SK-N-MC (cell line): ENCODE measurements around the gene GPC3.
"Not testable (repeated sequence)": the region's sequence is repeated elsewhere in the genome, so short reads cannot be mapped to it uniquely, and the experiment has no call there.

Source experiments
- EZH2 ChIP-seq: fragments of 200-600 bp; sonication (generic); IDR thresholded peaks from one replicate; pipeline ENCODE4 v1.6.1; 2017; ENCODE audit warnings: antibody characterized with exemption
- FOXP2 ChIP-seq: optimal IDR thresholded peaks from 2 replicates; pipeline ENCODE3; 2011; ENCODE audit warnings: mild to moderate bottlenecking, moderate library complexity; ENCODE audit not compliant: insufficient read depth; ENCODE audit errors: extremely low read length, control extremely low read depth
- POLR2AphosphoS5 ChIP-seq: IDR thresholded peaks from 2 replicates; pipeline ENCODE4 v1.6.1; 2012; ENCODE audit warnings: mild to moderate bottlenecking, low read depth, low read length, borderline replicate concordance

DNA sequence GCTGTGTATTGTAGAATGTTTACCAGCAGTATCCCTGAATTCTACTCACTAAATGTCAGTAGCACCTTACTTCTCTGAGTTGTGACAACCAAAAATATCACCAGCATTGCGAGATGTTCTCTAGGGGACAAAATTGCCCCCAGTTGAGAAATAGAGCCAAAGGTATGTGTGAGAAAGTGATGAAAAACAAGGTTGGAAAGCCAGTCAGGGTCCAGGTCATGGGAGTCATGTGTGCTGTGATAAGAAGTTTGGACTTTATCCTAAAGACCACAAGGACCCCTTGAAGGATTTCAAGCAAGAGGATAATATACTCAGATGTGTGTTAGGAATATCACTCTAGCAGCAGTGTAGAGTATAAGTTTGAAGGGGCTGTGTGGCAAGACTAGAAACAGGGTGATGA, 30.9 kb upstream of the GPC3 start:
- TF ChIP-seq POLR2AphosphoS5, EZH2, FOXP2: not testable (repeated sequence)
